Non-pigmented ciliary epithelial cell (primary cell): ENCODE measurements around the gene CA10.

Source experiments
- DNase-seq: peaks from one replicate; pipeline ENCODE4 v3.0.0-alpha.2; 2010; ENCODE audit warnings: low read depth

Gene CA10

GRCh38 chr17:51646539-51646938 is 512.0 kb downstream of the CA10 start:
- no peak for DNase-seq

DNA sequence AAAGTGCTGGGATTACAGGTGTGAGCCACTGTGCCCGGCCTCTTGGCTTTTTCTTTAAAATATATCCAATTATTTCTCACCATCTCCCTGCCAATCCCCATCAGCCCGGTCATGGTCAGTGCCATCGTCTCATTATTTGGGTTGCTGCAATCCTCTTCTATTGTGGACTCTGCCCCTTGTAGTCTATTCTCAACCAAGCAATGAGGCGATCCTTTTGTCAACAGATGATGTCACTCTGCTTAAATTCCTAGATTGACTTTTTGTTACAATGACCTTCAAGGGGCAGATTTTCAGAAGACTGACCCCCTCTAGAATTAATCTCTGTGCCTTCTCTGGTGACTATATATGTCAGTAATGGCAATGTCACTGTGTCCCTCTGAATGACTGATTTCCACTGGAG is 513.5 kb downstream of the CA10 start:
- no peak for DNase-seq

DNA sequence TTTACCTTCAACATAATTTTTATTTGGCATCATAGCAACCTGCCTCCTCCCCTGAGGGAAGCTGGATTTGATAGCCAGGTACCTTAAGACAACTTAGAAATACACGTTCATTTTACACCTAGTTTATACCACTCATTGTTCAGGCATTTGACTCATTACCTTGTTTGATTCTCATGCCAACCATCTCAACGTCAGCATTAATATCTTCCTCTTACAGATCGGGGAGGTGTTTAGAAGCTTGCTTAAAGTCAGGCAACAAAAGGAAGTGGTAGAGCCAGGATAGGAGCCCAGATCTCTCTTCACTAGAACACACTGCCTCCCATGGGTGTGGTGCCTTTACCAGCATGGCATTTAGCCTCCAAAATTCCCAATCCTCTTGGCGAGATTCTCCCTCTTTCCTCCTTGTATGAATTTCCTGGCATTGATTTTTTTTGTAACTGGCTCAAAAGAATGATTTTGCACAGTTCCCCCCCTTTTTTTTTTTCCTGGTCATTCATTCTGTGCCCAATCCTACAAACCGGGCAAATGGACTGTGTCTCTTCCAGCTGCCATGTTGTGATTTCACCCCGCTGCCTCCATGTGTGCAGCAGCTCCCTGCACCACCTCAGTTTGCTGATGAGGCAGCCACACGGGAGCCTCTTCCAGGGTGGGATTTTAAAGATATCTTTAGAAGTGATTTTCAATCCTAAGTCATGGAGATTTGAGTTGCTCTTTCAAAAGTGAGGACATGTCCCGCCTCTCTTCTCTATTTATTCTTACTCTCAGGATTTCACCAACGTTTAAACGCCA is 514.6 kb downstream of the CA10 start:
- DNase-seq = no peak

GRCh38 chr17:51642029-51642428 is 516.5 kb downstream of the CA10 start:
- no peak for DNase-seq

DNA sequence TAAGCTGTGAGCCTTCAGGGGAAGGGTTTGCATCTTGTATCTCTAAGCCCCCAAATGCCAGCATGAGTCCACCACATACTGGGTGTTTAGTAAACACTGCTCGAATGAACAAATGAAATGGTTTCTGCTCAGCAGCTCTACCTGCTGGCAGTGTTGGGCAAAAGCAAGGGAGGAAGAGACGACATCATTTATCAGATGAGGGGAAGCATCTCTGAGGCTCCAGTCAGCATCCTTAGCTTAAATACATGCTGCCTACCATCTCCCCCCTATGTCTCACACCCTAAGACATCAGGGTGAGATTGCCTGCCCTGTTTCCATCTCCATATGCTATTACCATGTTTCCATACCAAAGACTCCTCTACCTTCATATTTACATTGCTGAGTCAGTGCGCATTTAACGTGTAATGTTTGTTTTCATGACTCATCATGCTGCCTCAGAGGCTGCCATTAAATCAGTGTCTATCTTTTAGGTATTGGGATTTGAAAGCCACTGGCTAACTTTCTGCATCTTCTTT is 518.3 kb downstream of the CA10 start:
- DNase-seq = no peak

DNA sequence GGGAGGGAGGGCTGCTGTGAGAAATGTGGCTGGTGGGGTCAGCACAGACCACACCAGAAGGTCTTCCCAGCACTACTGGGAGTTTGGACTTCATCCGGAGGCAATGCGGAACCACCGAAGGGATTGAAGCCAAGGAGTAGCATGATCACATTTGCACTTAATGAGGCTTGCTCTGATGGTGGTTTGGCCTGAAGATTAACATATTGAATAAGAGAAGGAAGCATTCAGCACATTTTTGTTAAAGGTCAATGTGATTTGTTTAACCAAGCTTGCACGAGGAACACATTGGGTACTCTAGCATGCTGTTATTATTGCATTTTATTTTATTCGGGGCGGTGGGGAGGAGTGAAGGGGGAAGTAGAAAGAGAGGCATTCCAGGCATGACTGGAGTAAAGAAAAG is 519.5 kb downstream of the CA10 start:
- no peak for DNase-seq

GRCh38 chr17:51636291-51636690 is 522.2 kb downstream of the CA10 start:
- no peak for DNase-seq

GRCh38 chr17:51630101-51630671 is 528.3 kb downstream of the CA10 start:
- no peak for DNase-seq

DNA sequence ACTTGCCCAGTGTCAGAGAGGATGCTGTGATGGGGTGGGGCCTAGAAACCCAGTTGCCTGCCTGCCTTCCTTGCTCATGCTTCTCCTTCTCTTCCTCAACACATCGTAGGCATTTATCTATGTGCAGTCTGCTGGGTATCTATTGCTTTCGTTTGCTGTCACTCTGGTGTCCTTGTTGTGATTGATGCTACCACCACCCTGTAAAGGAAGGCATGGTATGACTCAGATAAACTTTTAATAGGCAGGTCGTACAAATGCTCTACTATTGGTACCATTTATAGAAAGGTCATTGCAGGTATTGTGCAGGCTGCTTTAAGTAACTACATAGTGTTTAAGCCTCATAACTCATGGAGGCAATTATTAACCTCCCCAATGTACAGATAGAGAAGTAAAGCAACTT is 529.3 kb downstream of the CA10 start:
- DNase-seq = no peak

- DNase-seq = no peak
Observed at GRCh38 chr17:51627779-51628178, 530.7 kb downstream of the CA10 start.

GRCh38 chr17:51618476-51618875 is 540.0 kb downstream of the CA10 start:
- no peak for DNase-seq

DNA sequence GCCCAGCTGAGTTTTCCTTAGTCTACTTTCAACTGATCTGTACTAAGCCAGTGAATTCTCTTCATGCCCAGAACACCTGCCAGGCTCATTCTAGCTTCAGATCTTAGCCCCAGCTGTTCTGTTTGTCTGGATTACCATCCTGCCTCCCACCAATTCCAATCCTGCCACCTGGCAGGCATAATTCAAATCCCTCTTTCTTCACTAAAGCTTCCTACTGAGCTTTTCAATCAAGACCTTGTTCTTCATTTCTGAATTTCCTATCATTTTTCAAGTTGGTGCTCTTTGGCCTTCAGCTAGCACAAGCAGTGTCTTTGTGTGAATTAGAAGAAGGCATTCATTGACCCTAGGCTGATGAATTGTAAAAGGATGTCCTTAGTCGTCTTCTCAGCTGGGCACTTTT is 540.5 kb downstream of the CA10 start:
- DNase-seq = no peak

DNA sequence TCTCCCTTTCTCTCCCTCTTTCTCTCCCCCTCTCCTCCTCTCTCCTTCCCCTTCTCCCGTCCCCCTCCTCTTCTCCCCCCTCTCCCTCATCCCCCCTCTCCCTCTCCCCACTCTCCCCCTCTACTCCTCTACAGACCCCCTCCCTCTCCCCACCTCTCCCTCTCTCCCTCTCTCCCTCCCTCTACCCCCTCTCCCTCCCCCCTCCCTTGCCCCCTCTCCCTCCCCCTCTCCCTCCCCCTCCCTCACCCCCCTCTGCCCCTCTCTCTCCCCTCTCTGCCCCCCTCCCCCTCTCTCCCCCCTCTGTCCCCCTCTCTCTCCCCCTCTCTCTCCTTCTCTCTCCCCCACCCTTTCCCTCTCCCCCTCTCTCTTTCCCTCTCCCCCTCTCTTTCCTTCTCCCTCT is 545.3 kb downstream of the CA10 start:
- DNase-seq = no peak

- DNase-seq = no peak
Observed at GRCh38 chr17:51612692-51613091, 545.8 kb downstream of the CA10 start.

DNA sequence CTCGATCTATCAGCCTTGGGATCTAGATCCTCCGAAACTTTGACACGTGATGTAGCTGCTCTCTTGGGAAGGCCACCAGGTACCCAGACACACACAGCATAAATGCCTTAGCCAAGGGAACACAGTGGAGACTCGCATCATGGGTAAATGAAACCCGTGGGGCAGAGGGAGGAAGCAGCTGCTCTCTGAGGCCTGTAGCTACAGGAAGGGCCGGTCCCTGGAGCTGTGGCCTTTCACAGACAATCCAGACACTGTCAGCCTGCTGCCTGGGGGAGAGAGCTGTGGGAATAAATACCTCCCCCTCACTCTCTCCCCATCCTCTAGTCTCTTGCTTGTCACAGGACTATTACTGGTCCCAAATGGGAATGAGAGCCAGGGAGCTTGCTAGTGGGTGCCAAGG is 546.9 kb downstream of the CA10 start:
- DNase-seq = no peak

DNA sequence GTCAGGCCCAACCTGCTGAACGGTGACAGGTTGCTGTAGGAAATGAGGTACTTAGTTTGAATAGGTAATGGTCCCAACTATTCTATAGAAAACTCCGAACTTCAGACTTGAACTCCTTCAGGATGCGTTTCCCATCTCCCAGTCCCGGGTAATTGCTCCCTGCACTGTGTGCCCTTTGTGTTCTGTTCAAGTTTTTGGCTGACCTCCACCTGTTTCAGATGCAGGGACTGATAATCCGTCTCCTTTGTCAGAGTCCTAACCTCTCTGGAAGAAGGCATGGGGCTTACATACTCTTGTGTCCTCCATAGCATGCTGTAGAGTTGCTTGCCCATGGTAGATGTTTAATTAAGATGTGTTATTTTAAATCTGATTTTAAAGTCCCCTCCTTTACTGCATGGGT is 547.7 kb downstream of the CA10 start:
- DNase-seq = no peak

DNA sequence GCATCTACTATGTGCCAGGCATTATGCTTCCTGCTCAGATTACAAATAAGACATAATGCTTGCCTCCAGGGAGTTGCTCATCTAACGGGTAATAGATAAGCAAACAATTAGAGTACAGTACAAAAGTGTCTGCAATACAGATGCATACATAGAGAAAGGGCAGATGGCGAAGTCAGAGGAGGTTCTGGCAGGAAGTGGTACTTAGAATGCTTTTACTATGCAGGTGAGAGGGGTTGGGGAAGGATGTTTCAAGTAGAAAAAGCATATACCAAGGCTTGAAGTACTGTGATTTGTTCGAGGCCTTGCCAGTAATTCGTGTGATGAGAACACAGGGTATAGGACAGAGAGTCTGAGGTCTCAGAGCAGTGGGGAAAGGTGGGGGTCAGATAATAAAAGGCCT is 548.4 kb downstream of the CA10 start:
- DNase-seq = no peak

DNA sequence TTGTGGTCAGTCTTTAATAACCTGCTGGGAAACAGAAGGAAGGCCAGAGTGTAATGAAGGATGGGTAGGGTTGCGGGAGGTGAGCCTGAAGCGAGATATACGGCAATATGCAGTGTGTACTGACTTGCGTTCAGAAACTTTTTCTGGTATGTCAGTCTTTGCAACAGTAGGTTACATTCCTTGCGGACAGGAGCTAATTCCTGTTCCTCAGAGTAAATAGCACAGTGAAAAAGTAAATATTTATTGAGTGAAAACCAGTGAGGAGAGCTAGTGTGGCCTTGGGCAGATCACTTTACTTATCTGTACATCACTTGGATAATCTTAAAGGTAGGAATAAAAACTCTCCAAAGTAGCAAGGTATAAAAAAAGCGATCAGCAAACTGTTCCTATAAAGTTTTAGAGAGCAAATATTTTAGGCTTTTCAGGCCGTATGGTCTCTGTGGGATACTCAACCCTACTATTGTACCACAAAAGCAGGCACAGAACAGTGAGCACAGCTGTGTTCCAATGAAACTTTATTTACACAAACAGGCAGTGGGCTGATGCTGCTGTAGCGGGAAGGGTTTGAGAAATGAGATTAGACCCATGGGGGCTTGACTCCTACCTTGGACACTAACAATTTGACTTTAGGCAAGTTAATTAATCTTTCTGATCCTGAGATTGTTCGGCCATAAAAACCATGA is 550.1 kb downstream of the CA10 start:
- DNase-seq = no peak

- DNase-seq = no peak
Observed at GRCh38 chr17:51607512-51607911, 551.0 kb downstream of the CA10 start.

DNA sequence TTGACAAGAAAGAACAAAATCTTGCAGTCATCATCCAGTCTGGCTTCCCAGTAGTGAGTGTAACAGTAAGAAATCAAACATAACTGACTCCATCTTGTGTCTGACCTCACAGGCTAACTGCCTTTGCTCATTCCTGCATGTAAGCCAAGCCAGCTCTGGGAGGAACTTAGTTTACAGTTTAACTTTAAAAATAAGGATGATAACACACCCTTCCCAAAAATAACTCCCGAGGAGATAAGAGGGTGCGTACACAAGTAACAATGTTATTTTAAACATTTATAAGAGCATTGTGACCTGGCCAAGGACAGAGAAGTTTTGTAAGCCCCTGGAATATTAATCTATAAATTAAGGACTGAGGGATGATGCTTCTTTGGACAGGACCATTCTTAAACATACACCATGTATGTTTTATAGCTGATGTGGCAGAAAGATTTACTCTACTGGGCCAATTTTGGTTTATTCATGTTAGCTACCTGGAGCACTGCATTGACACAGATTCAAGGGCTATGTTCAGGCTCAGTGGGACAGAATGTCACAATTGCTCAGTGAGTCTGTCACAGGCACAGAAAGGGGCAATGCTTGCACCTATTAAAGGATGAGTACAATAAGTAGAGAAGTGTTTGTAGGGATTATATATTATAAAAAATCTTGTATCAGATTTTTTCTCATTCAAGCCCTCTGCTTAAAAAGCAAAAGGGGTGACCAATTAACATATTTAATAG is 554.1 kb downstream of the CA10 start:
- no peak for DNase-seq

GRCh38 chr17:51601622-51602261 is 556.8 kb downstream of the CA10 start:
- no peak for DNase-seq

- DNase-seq = no peak
Observed at GRCh38 chr17:51598824-51599223, 559.7 kb downstream of the CA10 start.
